ENCODE data around the gene SSC5D.
"Not testable (repeated sequence)": the region's sequence is repeated elsewhere in the genome, so short reads cannot be mapped to it uniquely, and the experiment has no call there.

SSC5D gene

DNA sequence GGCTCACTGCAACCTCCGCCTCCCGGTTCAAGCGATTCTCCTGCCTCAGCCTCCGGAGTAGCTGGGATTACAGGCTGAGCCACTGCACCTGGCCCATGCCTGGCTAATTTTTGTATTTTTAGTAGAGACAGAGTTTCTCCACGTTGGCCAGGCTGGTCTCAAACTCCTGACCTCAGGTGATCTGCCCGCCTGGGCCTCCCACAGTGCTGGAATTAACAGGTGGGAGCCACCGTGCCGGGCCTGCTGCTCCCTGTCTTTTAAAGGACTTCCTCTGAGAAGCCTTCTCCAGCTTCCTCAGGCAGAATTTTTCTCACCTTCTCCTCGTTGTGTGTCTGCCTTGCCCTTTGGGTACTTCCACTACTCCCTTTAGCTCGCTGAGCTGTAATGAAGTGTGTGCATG is 8.6 kb downstream of the SSC5D start:
- not testable (repeated sequence) for DNase-seq (ENCODE audit: low spot score in 2 of 2); H3K9me3 Mint-ChIP-seq; H3K27ac Mint-ChIP-seq; H3K4me3 Mint-ChIP-seq; H3K36me3 Mint-ChIP-seq; ATAC-seq; H3K4me1 Mint-ChIP-seq

DNA sequence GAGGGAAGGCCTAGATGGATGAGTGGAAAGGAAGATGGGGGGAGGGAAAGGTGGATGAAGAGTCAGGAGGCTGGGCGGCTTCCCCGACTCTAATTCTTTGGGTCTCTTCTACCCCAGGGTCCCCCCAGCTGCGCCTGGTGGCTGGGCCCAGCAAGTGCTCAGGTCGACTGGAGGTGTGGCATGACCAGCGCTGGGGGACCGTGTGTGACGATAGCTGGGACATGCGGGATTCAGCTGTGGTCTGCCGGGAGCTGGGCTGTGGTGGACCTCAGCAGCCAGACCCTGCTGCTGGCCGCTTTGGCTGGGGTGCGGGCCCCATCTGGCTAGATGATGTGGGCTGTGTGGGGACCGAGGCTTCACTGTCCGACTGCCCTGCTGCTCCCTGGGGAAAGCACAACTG is 9.5 kb downstream of the SSC5D start:
- no peaks in the 10 kb centered on the region for H3K9me3 Mint-ChIP-seq
- ATAC-seq (no peak), DNase-seq (ENCODE audit: low spot score in 2 of 2) (no peak)
- H3K36me3 Mint-ChIP-seq, result no peaks in the 10 kb centered on the region
- no peak overlapping the region for H3K4me3 Mint-ChIP-seq
- H3K4me1 Mint-ChIP-seq, result peaks cover 14% of the 10 kb centered on the region
- H3K27ac Mint-ChIP-seq, result no peak overlapping the region

DNA sequence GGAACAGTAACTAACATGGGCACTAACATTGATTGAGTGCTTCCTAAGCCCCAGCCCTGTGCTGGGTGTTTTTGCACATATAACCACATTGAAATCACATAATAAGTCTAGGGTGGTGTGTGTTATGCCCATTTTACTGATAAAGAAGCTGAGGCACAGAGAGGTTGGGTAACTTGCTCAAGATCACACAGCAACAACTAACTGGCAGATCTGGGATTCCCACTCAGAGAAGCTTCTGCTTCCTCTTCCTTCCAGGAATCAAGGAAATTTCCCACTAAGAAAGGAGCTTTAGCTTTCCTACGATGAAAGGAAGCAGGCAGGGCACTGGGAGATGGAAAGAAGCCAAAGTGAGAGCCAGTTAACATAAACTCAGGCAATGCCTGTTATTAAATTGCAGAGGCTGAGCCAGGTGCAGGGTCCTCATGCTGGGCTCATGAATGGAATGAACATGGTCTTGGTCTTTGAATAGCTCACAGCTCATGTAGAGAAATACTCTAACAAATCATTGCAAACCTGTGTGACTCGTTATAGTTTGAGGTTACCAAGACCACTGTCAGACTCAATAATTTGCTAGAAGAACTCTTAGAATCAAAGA is 10.1 kb downstream of the SSC5D start:
- Mint-ChIP-seq H3K36me3 (peaks cover 2% of the 10 kb centered on the region), H3K9me3 (no peaks in the 10 kb centered on the region), H3K4me3 (no peak overlapping the region), H3K27ac (no peak overlapping the region), H3K4me1 (peaks cover 18% of the 10 kb centered on the region)
- no peak for ATAC-seq
- no peak for DNase-seq (ENCODE audit: low spot score in 2 of 2)

DNA sequence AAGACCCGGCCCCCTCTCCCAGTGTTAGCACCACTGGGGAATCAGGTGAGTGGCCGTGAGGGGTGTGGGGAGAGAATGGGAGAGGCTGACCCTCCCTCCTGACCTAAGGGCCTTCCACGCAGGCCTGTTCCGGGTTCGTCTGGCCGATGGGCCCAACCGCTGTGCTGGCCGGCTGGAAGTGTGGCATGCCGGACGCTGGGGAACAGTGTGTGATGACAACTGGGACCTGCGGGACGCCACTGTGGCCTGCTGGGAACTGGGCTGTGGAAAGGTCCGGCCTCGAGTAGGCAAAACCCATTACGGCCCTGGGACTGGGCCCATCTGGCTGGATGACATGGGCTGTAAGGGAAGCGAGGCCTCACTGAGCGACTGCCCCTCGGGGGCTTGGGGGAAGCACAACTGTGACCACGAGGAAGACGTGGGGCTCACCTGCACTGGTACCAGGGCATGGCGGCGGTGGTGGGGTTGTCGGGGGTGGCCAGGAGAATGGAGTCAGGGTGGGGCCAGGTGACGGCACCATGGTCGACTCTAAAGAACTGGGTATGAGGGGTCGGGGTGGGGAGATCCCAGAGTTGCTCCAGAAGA is 12.2 kb downstream of the SSC5D start:
- H3K4me1 Mint-ChIP-seq, result peaks cover 28% of the 10 kb centered on the region
- no peak for ATAC-seq
- DNase-seq (ENCODE audit: low spot score in 2 of 2), result no peak
- H3K27ac Mint-ChIP-seq, result no peak overlapping the region
- H3K9me3 Mint-ChIP-seq, result no peaks in the 10 kb centered on the region
- H3K4me3 Mint-ChIP-seq, result no peak overlapping the region
- peaks cover 14% of the 10 kb centered on the region for H3K36me3 Mint-ChIP-seq

DNA sequence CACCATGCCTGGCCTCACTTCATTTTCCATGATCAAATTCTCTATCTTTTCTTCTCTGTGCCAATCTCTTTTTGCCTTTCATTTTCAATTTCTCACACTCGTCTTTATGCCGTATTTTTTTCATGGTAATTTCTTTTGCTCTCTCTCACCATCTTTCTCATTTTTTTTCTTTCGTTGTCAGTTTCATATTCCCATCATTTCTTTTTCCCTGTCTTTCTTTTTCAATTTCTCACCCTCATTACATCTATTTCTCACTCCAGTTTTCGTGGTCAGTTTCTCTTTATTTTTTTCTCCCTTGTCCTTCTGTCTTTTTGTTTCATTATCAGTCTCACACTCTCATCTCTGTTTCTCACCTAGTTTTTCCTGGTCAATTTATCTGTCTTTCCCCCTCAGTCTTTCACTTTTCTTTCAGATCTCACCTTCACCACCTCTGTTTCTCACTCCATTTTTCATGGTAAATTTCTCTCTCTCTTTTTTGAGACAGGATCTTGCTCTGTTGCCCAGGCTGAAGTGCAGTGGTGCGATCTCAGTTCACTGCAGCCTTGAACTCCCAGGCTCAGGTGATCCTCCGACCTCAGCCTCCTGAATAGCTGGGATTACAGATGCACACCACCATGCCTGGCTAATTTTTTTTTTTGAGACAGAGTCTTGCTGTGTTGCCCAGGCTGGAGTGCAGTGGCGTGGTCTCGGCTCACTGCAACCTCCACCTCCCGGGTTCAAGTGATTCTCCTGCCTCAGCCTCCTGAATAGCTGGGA is 14.1 kb downstream of the SSC5D start:
- ATAC-seq (no peak), DNase-seq (ENCODE audit: low spot score in 2 of 2) (no peak)
- peaks cover 14% of the 10 kb centered on the region for H3K36me3 Mint-ChIP-seq
- H3K4me1 Mint-ChIP-seq, result peaks cover 28% of the 10 kb centered on the region
- no peak overlapping the region for H3K27ac Mint-ChIP-seq
- peak overlapping the region; percentile 75 for H3K4me3 Mint-ChIP-seq
- H3K9me3 Mint-ChIP-seq, result no peaks in the 10 kb centered on the region

DNA sequence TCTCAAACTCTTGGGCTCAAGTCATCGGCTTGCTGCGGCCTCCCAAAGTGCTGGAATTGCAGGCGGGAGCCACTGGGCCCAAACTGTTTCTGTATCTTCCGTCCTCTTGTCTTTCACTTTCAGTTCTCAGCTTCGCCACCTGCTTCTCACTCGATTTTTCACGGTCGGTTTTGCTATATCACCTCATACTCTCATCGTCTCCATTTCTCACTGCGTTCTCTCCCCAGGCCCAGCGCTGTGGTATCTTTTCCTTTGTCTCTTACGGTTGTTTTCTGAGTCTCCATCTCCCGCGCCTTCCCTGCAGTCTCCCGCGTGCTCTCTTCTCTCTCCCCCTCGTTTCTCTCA is 14.9 kb downstream of the SSC5D start:
- Mint-ChIP-seq H3K4me1 (peaks cover 28% of the 10 kb centered on the region), H3K4me3 (peak overlapping the region; percentile 75), H3K9me3 (no peaks in the 10 kb centered on the region), H3K36me3 (peaks cover 14% of the 10 kb centered on the region), H3K27ac (peak overlapping the region; percentile 90)
- ATAC-seq, result no peak
- no peak for DNase-seq (ENCODE audit: low spot score in 2 of 2)

DNA sequence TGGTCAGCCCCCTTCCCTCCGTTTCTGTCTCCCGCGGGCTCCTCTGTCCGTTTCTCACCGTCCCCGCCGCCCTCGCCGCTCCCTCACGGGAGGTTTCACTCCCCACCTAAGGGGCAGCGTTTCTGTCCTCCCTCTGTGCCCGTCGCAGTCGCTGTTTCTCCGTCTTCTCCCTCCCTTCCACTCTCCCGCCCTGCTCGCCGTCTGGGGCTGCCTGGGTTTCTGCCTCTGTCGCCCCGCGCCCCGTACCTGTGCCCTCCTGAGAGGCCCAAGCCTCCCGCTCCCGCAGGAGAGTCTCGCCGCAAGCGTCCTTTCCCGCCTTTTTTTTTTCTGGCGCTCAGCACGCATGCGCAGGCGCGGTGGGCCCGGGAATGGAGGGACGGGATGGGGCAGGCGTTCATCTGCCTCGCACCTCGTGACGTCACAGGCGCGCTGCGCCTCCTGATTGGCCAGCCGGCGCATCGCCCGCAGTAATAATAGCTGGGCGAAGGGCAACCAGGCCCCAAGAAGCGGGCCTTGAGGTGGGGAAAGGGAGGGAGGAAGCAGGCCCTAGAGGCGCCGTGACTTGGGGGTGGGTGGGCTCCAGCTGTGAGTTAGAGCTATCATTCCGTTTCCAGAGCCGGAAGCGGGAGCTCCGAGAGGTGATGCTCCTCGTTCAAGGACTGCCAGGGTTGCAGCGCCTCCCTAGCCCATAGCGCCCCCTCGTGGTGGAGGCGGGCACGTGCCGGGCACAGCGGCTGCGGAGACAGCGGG is 15.4 kb downstream of the SSC5D start:
- DNase-seq (ENCODE audit: low spot score in 2 of 2) (peak; percentile 98 to 99), ATAC-seq (peak; percentile 96)
- Mint-ChIP-seq H3K4me1 (peaks cover 28% of the 10 kb centered on the region), H3K27ac (peak overlapping the region; percentile 90), H3K4me3 (peak overlapping the region; percentile 75), H3K9me3 (no peaks in the 10 kb centered on the region), H3K36me3 (peaks cover 14% of the 10 kb centered on the region)

DNA sequence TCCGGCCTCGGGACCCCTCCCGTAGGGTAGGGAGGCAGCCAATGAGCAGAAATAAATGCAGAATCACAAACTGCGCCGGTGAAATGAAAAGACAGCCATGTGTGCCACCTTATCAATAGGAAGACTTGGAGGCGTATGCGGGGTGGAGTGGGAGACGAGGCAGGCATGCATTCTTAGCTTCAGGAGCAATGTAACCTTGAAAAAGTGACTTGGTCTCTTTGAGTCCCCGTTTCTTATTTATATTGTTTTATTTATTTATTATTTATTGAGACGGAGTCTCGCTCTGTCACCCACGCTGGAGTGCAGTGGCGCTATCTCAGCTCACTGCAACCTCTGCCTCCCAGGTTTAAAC is 16.0 kb downstream of the SSC5D start:
- peak overlapping the region; percentile 90 for H3K27ac Mint-ChIP-seq

DNA sequence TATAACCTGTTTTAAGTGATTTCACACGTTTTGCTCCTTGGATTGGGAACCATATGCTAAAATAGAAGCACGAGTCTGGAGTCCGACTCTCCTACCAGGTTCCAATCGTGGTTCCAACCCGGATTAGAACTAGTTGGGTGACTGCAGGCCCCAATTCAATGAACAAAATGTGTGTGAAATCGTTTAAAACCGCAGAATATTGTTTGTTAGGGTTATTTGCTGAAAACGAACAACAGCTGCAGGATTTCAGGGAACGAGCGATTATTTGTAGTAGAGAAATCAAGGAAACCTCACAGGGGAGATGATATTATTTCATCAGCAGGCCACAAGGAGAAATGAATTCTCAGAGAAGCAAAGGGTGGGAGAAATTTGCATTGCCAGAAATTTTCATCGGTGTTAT is 16.7 kb downstream of the SSC5D start:
- Mint-ChIP-seq H3K4me3 (no peak overlapping the region), H3K36me3 (peaks cover 14% of the 10 kb centered on the region), H3K9me3 (no peaks in the 10 kb centered on the region), H3K27ac (no peak overlapping the region), H3K4me1 (peaks cover 28% of the 10 kb centered on the region)
- ATAC-seq (no peak), DNase-seq (ENCODE audit: low spot score in 2 of 2) (no peak)

More for the DNA sequence above, 16.0 kb downstream of the SSC5D start:
- ATAC-seq (no peak), DNase-seq (ENCODE audit: low spot score in 2 of 2) (no peak)
- Mint-ChIP-seq H3K9me3 (no peaks in the 10 kb centered on the region), H3K4me1 (peaks cover 28% of the 10 kb centered on the region), H3K36me3 (peaks cover 14% of the 10 kb centered on the region), H3K4me3 (peak overlapping the region; percentile 75)

DNA sequence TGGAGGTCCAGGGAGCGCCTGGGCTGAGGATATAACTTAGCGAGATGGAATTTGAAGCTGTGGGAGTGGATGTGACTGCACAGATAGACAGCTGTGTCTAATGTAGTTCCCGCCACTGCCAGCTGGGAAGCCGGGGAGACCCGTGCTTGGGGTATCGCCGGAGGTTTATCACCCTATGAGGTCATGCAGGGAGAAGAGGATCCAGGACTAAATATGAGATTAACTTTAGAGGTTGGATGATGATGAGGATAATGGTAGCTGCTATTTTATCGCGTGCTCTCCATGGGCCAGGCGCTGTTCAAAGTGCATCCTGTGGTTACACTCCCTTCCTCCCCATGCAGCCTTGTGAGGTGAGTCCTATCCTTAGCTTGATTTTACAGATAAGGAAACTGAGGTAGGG is 19.9 kb downstream of the SSC5D start:
- Mint-ChIP-seq H3K36me3 (peaks cover 14% of the 10 kb centered on the region), H3K4me3 (no peak overlapping the region), H3K27ac (no peak overlapping the region), H3K9me3 (no peaks in the 10 kb centered on the region), H3K4me1 (peaks cover 12% of the 10 kb centered on the region)
- DNase-seq (ENCODE audit: low spot score in 2 of 2) (no peak), ATAC-seq (no peak)

DNA sequence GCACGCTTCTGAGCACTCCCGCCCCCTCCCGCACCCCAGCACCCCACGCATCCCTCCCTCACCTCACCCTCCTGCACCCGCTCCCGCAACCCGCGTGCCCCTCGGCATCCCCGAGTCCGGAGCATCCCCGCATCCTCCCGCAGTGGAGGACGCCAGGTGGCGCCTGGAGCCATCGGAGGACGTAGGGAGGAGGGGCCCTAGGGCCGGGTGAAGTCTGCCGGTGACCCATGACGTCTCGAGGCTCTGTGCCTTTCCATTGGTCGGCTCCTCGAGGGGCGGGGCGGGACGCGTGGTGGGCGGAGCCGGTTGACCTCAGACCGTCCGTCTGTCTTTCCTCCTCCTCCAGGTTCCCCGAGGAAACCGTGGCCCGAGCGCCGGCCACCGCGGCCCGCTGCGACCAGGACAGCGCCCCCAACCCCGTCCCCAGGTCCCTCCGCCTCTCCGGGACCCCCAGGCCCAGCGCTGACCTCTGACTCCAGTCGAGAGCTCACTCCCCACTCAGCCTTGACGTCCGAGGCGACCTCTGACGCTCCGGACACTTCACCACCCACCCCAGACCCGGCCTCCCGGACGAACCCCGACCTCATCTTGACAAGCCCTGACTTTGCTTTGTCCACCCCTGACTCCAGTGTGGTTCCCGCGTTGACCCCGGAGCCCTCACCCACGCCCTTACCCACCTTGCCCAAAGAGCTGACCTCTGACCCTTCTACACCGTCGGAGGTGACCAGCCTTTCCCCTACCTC is 28.8 kb downstream of the SSC5D start:
- DNase-seq (ENCODE audit: low spot score in 2 of 2) (peak; percentile 95 to 98), ATAC-seq (peak; percentile 99)
- peak overlapping the region; percentile 64 for H3K4me3 Mint-ChIP-seq
- H3K36me3 Mint-ChIP-seq, result no peaks in the 10 kb centered on the region
- peak overlapping the region; percentile 72 for H3K27ac Mint-ChIP-seq
- H3K4me1 Mint-ChIP-seq, result peaks cover 5% of the 10 kb centered on the region
- no peaks in the 10 kb centered on the region for H3K9me3 Mint-ChIP-seq

DNA sequence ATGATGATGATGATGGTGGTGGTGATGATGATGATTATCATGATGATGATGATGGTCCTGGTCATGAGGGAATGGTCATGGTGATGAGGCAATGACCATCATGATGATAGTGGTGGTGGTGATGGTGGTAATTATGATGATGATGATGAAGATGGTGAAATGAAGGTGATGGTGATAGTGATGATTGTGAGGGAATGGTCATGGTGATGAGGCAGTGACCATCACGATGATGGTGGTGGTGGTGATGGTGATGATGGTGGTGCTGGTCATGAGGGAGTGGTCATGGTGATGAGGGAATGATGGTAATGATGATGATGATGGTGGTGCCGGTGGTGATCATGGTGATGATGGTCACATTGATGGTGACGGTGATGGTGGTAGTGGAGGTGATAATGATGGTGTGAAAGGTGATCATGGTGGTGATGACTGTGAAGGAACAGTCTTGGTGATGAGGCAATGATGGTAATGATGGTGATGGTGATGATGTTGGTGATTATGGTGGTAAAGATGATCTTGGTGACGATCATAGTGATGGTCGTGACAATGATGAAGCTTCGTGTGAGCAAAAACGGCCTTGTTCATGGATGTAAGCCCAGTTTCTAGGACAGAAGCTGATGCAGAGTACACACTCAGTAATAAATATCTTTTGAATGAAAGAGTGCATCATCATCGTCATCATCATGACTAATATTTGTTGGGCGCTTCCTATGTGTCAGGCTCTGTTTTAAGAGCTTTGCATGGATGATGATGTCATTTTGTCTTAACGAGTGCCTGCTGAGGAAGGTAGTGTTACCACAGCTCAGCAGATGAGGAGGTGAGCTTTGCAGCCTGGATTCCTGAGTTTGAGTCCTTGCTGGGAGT is 31.4 kb downstream of the SSC5D start:
- DNase-seq (ENCODE audit: low spot score in 2 of 2), result no peak
- Mint-ChIP-seq H3K4me1 (peaks cover 5% of the 10 kb centered on the region), H3K36me3 (no peaks in the 10 kb centered on the region)

DNA sequence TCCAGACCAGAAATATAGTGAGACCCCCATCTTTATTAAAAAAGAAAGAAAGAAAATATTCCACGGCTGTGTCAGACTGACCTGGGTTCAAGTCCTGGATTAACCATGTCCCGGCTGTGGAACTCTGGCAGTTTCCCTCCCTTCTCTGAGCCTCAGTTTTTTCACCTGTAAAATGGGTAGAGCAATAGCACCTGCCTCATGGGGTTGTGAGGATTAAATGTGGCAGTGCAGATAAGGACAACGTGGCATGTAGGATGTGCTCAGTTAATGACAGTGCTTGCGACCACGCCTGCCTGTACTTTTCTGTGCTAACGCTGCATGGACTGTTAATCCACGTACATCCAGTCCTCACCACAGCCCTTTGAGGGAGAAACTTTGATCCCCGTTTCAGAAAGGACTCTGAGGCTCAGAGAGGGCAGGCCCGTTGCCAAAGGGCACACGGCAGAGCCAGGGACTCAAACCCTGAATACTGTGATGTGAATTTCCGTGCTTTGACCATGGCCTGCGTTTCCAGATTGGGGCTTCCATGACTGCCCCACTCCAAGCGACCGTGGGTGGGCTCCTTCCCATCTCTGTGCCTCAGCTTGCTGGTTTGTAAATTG is 32.6 kb downstream of the SSC5D start:
- no peak overlapping the region for H3K27ac Mint-ChIP-seq
- no peak for DNase-seq (ENCODE audit: low spot score in 2 of 2)
- no peaks in the 10 kb centered on the region for H3K36me3 Mint-ChIP-seq
- H3K9me3 Mint-ChIP-seq, result no peaks in the 10 kb centered on the region
- no peak for ATAC-seq
- peaks cover 5% of the 10 kb centered on the region for H3K4me1 Mint-ChIP-seq
- no peak overlapping the region for H3K4me3 Mint-ChIP-seq

More for the DNA sequence above, 31.4 kb downstream of the SSC5D start:
- Mint-ChIP-seq H3K27ac (no peak overlapping the region), H3K9me3 (no peaks in the 10 kb centered on the region), H3K4me3 (no peak overlapping the region)
- ATAC-seq, result peak; percentile 4
